Thyroid gland (tissue), 4 donors: Measurements from ENCODE around the gene GPSM3.

Experiments
- CTCF ChIP-seq, 6 experiments: fragments of 200-600 bp in 3 of 6; fragments of 450-650 bp in 3 of 6; sonication (generic) in 3 of 6; IDR thresholded peaks; one replicate each; pipeline ENCODE4 v1.5.1; 2016 to 2019; ENCODE audit warnings: antibody characterized with exemption in 6 of 6, mild to moderate bottlenecking in 2 of 6, inconsistent platforms in 1 of 6, moderate library complexity in 1 of 6
- POLR2A ChIP-seq, 2 donors: fragments of 450-650 bp; IDR thresholded peaks; one replicate each; pipeline ENCODE4 v1.6.1; 2017; ENCODE audit warnings: antibody characterized with exemption in 2 of 2, mild to moderate bottlenecking in 2 of 2, moderate library complexity in 1 of 2

DNA sequence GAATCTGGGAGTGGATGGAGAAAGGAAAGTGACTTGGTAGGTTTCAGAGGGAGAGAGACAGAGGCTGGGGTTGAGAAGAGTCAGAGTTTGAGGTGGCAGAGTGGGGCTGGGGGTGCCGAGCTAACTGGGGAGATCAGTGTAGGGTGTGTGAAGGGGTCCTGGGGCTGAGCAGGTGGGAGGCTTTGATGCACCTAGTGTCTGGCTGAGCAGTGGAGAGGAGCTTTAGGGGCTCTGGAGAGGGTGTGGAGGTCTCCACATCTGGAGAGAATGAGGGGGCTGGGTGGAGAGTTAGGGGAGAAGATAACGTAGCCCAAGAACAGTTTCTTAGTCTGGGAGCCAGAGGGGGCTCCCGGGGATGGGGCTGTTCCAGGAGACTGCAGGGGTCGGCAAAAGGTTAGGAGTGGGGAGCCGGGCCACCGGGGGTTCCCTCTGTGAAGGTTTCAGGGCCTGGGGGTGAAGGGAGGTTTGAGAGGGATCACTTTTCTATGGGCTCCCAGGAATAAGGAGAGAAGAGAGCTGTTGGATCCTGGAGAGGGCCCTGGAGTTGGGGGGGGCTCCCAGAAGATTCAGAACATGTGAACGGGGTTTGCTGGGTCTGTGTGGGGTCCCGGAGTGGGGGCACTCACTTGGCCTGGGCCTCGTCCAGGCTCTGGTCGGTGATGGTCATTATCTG is 3.2 kb downstream of the GPSM3 start:
- TF ChIP-seq CTCF (IDR thresholded peaks at IDR 0.05) (no peak), POLR2A (IDR thresholded peaks at IDR 0.05) (no peak)
